ENCODE results near the gene PNPLA2.

The PNPLA2 gene

DNA sequence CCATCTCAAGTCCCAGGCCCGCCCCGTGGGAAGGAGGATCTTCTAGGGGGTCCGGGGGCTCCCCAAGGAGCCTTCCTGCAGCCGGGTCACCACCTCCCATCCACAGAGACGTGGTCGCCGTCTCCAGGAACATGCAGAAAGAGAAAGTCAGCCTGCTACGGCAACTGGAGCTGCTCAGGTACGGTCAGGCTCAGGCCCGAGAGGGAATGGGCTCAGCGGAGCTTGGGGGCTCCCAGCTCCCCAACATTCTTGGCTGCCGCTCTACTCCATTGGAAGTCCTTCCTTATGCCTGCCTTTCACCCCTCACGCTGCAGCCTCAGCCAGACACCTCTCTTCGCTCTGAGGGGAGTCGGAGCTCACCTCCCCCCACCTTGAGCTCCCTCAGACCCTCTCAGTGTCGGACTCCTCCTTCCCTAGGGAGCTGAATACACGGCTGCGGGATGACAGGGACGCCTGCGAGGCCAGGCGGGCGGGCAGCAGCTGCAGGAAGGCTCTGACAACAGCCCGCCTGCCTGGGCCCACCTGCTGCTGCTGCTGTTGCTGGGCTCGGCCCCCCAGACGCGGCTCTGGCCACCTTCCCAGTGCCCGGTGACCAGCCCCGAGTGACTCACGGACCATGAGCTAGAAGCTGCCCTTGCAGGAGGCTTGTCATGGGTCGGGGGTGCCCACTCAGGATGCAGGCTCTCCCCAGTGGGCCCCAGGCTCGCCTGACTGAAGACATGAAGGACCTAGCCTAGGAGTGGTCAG lies 12.6 kb downstream of the PNPLA2 start:
- peak; percentile 73 for DNase-seq (ENCODE audit: low read depth)

DNA sequence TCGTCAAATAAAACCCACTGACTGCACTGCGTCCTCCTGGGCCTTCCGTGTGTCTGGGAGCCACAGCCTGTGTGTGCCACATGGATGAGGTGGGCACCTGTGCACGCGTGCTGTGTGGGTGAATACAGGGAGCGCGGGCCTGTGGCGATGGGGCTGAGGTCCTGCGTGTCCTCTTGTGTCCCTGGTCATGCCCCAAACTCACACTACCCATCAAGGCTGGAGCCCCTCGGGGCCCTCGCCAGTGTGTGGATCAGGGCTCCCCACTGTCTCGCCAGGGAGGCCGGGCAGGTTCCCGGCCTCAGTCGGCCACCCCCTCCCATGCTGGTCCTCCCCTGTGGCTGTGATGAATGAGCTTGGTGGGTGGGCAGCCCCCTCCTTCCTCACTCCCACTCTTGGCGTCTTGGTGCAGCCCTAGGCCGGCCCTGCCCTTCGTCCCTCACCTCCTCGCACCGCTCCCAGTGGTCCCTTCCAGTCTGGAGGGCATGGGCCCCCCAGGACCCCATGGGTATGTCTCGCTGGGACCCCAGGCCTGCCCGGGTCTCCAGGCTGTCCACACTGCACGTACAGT lies 13.3 kb downstream of the PNPLA2 start:
- no peak for DNase-seq (ENCODE audit: low read depth)

DNA sequence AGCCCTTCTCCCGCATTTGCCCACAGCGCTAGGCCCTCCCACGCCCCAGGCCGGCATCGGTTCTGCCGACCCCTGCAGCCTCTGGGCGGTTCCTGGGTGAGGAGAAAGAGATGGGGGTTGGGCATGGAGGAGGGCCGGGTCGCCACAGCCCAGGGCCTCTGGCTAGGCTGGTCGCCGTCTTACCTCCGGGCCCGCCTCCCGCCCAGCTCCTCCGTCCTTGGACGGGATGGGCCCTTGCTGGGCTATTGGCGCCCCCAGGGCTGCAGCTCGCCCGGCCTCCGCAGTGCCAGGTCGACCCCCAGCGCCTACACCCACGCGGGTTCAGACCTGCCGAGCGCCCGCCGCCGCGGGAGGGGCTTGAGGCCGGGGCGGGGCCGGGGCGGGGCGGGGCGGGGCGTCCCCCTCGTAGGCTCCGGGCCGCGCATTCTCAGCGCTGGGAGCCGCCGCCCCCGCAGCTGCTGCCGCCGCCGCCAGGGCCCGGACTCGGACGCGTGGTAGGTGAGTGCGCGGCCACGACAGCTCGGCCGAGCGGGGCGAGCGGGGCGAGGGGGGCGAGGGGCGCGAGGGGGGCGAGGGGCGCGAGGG lies 13.9 kb downstream of the PNPLA2 start, which contains the start of gene CD151:
Gene CD151, plus strand, starts transcription at position 424 of the 585 bp plus-strand sequence. CDS start 3,118 bp downstream, outside the sequence.
- peak; percentile 75 for DNase-seq (ENCODE audit: low read depth)

DNA sequence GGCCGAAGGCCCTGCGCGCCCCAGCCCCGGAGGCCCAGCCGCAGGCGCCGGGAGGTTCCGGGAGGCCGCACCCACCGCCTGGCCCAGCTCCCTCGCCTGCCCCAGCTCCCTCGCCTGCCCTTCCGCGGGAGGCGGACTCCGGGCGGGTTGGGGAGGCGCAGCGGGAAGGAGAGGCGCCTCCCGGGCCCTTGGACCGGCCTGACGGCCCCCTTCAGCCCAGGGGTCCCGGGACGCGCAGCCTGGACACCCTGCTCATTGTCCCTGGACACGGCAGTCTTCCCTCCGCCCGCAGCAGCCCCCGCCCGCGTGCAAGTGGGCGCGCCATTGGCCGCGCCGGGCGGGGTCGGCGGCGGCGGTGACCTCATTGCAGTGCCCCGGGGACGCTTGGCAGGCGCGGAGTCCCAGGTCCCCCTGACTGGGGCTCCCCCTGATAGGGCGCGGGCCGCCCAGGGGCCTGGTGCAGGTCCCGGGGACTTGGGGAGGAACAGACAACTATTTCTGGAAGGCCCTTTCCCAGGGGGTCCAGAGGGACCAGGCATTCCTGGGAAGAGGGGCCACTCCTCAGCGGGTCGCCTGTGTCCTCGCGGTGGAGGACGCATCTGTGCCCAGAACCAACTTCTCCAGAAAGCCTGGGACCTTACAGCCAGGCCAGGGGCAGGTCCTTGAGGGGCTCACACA lies 14.5 kb downstream of the PNPLA2 start:
- DNase-seq (ENCODE audit: low read depth), result peak; percentile 69

DNA sequence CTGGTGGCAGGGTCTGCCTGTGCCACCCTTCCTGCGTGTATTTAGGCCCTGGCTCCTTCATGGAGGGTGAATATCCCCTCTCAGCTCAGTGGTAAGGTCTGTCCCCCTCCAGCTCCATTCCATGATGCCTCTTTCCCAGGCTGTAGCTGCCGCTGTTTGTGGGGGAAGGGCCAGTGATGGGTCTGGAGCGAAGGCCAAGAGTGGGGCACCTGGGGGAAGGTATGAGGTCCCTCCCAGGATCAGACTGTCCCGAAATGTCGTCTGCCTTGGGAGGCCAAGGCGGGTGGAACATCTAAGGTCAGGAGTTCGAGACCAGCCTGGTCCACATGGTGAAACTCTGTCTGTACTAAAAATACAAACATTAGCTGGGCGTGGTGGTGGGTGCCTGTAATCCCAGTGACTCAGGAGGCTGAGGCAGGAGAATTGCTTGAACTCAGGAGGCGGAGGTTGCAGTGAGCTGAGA lies 15.2 kb downstream of the PNPLA2 start:
- no peak for DNase-seq (ENCODE audit: low read depth)

- DNase-seq (ENCODE audit: low read depth), result peak; percentile 88
Measured at GRCh38 chr11:834371-835316, 15.9 kb downstream of the PNPLA2 start.

- DNase-seq (ENCODE audit: low read depth), result no peak
Measured at GRCh38 chr11:836274-836673, 17.6 kb downstream of the PNPLA2 start.

DNA sequence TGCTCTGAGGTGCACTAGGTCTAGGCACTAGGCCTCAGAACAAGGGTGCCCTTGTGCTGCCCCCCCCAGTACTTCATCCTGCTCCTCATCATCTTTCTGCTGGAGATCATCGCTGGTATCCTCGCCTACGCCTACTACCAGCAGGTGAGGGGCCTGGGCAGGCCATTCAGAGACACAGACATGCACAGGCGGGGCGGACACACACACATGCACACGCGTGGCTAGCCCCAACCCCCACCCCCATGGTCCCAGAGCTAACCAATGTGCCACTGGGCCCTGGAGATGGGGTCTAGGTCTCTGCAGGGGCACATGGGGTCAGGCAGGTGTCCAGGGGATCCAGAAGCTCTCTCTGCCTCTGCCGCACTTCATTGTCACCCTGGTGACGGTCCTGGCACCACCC lies 18.0 kb downstream of the PNPLA2 start:
- DNase-seq (ENCODE audit: low read depth), result no peak

GRCh38 chr11:837189-837989 lies 18.7 kb downstream of the PNPLA2 start:
- DNase-seq (ENCODE audit: low read depth), result no peak

- DNase-seq (ENCODE audit: low read depth), result no peak
Measured at GRCh38 chr11:837990-838307, 19.2 kb downstream of the PNPLA2 start.

- peak; percentile 57 for DNase-seq (ENCODE audit: low read depth)
Measured at GRCh38 chr11:838441-839279, 19.9 kb downstream of the PNPLA2 start.

DNA sequence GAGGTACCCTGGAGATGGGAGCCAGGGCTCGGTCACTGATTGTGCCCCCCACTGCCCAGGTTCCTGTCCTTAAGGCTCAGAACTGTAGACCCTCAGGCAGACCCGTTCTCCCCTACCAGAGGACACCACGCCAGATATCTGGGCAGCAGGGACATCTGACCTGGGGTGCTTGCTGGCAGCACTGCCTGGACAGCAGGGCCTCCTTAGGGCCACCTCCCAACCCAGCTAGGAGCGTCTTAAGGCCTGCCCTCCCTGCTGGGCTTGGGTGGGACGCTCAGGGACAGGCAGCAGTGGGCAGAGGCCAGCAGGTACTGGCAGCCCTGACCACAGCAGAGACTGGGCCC lies 20.5 kb downstream of the PNPLA2 start:
- no peak for DNase-seq (ENCODE audit: low read depth)

GRCh38 chr11:839875-840617 lies 21.3 kb downstream of the PNPLA2 start:
- DNase-seq (ENCODE audit: low read depth), result peak; percentile 49

DNA sequence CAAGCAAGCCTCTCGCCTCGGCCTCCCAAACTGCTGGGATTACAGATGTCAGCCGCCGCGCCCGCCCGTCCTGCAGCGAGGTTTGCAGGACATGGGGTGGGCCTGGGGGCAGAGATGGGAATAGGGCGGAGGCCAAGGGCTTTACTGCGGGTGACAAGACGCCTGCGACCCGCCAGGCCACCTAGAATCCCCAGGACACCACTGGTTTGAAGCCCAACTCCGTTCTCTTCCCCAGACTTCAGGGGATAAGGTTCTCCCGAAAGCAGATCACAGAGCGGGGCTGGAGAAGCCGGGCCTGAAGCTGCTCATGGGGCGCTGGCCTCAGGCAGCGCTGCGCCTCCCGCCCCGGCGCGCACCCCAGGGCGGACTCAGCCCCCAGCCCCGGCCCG lies 23.3 kb downstream of the PNPLA2 start:
- no peak for DNase-seq (ENCODE audit: low read depth)

GRCh38 chr11:842370-843002 lies 23.8 kb downstream of the PNPLA2 start, which contains the start of the genes POLR2L and TSPAN4:
Gene POLR2L (minus strand): TSS chr11:842529. CDS start chr11:842508, 21 bp downstream.
Gene TSPAN4 (plus strand): TSS chr11:842852. CDS start chr11:850305, 7,453 bp downstream.
- peak; percentile 94 for DNase-seq (ENCODE audit: low read depth)

- peak; percentile 46 for DNase-seq (ENCODE audit: low read depth)
Measured at GRCh38 chr11:843086-843734, 24.5 kb downstream of the PNPLA2 start.

- DNase-seq (ENCODE audit: low read depth), result peak; percentile 92
Measured at GRCh38 chr11:843818-844692, 25.3 kb downstream of the PNPLA2 start.
